HG02798 (cell line): Measurements from ENCODE around the gene SPSB2.
"Not testable (repeated sequence)": the region's sequence is repeated elsewhere in the genome, so short reads cannot be mapped to it uniquely, and the experiment has no call there.

ENCODE experiments used
- ATAC-seq: cut with Tn5 transposase; IDR thresholded peaks from one replicate; pipeline ENCODE4 v1.9.1; 2021; ENCODE audit warnings: mild to moderate bottlenecking; ENCODE audit not compliant: unreplicated experiment, poor library complexity

Gene SPSB2

DNA sequence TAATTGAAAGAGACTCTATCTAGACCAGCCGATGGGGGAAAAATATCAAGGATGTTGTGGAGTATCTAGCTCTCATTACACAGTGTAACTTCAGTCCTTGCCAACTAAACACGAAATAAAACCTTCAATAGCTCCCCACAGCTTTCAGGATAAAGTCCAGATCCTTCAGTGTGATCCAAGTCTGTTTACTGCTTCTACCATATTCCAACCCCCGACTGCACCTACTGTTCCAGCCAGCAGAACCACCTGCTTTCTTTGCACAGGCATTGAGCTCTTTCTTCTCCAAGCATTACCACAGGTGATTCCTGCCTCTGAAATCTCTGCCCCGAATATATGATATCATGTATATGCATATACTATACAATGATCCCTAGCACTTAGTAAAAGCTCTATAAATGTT is 29.3 kb upstream of the SPSB2 start:
- no peak for ATAC-seq

DNA sequence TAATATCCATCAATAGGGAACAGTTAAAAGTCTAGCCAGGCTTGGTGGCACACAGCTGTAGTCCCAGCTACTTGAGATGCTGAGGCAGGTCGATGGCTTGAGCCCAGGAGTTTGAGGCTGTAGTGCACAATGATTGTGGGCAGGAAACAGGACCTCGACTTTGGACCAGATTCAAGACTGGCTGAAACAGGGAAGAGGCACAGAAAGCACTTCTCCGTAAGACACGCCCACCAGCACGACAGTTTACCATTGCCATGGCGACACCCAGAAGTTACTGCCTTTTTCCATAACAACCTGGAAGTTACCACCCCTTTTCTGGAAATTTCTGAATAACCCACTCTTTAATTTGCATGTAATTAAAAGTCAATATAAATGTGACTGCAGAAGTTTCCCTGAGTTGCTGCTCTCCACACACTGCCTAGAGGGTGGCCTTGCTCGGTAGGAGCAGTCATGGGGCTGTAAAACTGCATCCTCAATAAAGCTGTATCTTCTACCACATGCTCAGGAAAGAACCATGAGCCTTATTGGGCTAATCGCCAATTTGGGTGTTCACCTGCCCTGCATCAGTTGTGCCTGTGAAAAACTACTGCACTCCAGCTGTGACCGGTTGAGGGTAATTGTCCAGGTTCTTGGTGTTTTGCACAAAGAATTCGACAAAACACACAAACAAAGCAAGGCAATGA is 26.9 kb upstream of the SPSB2 start:
- no peak for ATAC-seq

DNA sequence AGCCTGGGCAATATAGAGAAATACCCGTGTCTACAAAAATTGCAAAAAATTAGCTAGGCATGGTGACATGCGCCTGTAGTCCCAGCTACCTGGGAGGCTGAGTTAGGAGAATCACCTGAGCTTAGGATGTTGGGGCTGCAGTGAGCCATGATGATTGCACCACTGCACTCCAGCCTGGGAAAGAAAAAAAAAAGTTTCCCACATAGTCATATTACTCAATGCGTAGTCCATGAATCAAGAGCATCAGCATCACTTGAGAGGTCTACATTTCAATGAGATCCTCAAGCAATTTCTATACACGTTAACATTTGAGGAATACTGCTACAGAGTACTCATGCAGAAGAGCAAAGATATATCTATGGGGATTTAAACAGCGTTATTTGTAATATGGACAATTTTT is 26.3 kb upstream of the SPSB2 start:
- ATAC-seq, result no peak

DNA sequence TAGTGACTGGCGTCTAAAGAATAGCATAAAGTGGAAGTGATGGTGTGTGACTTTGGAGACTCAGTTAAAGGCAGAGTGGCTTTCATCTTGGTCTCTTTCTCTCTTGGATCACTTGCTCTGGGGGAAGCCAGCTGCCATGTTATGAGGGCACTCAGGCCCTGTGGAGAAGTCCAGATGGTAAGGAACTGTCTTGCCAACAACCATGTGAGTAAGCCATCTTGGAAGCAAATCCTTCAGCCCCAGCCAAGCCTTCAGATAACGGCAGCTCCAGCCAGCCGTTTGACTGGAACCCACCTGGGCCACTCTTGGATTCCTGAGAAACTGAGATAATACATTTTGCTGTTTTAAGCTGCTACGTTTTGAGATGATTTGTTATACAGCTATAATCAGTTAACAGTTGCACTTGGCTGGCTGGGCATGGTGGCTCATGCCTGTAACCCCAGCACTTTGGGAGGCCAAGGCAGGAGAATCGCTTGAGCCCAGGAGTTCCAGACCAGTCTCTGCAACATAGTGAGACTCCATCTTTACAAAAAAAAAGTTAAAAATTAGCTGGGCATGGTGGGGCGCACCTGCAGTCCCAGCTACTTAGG is 23.8 kb upstream of the SPSB2 start:
- ATAC-seq, result no peak

DNA sequence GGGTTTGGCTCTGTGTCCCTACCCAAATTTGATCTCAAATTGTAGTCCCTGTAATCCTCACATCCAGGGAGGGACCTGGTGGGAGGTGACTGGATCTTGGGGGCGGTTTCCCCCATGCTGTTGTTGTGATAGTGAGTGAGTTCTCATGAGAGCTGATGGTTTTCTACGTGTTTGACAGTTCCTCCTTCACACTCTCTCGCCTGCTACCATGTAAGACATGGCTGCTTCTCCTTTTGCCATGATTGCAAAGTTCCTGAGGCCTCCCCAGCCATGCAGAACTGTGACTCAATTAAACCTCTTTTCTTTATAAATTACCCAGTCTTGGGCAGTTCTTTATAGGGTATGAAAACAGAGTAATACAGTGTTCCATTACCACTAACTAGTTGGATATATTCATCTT is 21.2 kb upstream of the SPSB2 start:
- no peak for ATAC-seq

DNA sequence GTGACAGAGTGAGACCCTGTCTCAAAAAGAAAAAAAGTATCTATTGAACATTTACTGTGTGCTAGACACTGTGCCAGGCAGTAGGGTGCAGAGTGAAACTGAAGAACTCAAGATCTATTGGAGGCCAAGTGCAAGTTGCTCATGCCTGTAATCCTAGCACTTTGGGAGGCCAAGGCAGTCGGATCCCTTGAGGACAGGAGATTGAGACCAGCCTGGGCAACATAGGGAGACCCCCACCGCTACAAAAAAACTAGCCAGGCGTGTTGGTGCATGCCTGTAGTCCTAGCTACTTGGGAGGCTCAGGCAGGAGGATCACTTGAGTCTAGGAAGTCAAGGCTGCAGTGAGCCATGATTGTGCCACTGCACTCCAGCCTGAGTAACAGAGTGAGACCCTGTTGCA is 19.6 kb upstream of the SPSB2 start:
- not testable (repeated sequence) for ATAC-seq

DNA sequence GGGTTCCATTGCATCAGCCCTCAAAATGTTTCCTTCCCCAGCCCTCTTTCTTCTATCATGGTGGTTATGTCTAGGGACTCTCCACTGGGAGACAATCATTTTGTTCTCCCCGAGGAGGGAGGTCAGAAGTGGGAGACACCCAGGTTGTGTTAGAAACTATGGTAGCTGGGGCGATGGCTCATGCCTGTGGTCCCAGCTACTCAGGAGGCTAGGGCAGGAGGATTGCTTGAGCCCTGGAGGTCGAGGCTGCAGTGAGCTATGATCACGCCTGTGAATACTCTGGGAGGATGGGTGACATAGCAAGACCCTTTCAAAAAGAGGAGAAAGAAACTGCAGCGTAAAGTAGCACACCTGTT is 18.5 kb upstream of the SPSB2 start:
- ATAC-seq, result no peak

DNA sequence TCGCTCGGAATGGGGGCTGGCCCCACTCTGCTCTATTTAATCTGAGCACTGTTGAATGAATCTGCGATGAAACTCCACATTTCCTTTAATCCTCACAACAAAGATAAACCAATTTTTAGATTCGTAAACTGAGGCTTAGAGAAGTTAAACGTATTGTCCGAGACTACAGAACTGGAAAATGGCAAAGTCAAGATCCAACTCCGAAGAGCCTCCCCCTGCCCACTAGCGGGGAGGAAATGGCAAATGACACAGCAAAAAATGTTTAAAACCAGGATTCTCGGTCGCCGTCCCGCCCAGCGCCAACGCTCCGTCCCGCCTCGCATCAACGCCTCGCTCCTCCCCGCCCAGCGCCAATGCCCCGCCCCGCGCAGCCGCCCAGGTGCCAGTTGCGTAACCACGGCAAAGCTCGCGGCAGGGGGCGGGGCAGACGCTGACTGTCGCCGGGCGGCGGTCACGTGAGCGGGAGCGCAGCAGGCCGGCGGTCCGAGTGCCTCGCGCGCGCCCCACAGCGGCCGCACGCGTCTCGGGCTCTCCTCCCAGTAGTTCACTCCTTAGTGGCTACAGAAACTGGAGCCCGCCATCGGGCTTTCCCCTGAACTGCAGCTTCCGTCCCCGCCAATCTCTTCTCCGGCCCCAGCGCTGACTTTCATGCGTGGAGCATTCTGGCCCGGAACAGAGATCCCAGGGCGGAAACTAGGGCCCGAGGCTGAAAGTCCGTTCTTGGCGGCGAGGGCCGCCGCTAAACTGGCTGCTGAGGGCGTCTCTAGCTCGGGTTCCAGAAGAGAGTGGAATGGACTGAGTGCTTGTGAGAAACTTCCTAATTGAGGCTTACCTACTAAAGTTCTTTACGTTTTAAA is 17.9 kb upstream of the SPSB2 start:
- peak; percentile 95 for ATAC-seq

DNA sequence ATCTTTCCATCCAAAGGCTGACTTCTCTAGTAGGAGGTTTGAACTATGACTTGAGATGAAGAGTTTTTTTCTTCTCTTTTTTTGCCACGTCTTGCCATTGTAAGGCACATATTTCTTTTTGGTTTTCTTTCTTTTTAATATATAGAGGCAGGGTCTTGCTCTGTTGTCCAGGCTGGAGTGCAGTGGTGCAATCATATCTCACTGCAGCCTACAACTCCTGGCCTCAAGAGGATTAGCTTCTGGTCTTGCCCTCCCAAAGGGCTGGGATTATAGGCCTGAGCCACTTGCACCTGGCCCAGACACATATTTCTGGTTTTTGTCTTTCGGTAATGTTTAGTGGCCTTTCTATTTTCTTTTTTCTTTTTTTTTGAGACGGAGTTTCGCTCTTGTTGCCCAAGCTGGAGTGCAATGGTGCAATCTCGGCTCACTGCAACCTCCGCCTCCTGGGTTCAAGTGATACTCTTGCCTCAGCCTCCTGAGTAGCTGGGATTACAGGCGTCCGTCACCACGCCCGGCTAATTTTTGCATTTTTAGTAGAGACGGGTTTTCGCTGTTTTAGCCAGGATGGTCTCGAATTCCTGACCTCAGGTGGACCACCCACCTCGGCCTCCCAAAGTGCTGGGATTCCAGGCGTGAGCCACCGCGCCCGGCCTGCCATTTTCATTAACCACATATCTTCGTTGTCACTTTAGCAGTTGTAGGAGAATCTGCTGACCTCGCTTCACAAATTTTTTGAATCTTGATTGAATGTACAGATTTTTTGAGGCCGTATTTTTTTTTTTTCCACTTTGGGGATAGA is 16.9 kb upstream of the SPSB2 start:
- ATAC-seq, result not testable (repeated sequence)

DNA sequence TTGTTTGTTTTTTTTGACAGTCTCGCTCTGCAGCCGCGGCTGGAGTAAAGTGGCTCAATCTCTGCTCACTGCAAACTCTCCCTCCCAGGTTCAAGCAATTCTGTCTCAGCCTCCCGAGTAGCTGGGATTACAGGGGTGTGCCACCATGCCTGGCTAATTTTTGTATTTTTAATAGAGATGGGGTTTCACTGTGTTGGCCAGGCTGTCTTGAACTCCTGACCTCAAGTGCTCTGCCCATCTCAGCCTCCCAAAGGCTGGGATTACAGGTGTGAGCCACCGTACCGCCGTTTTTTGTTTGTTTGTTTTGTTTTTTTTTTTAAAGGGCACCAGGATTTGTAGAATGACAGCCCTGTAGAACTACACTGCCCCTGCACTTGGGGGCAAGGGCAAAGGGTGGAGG is 15.7 kb upstream of the SPSB2 start:
- not testable (repeated sequence) for ATAC-seq

DNA sequence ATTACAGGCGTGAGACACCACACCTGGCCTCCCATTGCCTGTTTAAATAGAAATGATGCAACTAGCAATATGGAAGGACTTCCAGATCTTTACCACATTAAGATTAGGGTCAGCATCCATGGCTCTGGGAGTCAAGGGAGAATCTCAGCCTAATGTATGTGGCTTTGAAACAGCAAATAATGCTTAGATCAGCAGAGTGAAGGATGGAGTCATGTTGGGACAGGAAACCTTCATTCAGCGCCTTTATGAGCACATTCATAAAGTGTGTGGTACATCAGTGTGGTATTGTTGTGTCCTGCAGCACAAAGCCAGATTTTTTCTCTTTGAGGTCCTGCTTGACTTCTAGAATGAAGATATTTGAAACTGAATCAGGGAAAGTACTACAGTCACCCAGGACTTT is 15.3 kb upstream of the SPSB2 start:
- no peak for ATAC-seq

DNA sequence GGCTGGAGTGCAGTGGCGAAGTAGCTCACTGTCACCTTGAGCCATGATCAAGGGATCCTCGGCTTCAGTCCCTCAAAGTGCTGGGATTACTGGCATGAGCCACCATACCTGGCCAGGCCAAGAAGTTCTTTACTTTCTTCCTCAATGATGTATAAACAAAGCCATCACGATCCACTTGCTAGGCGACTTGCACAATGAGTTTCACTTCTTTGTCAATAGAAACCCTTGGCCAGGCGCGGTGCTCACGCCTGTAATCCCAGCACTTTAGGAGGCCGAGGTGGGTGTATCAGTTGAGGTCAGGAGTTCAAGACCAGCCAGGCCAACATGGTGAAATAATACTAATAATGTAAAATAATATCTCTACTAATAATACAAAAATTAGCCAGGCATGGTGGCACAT is 14.4 kb upstream of the SPSB2 start:
- ATAC-seq, result no peak

DNA sequence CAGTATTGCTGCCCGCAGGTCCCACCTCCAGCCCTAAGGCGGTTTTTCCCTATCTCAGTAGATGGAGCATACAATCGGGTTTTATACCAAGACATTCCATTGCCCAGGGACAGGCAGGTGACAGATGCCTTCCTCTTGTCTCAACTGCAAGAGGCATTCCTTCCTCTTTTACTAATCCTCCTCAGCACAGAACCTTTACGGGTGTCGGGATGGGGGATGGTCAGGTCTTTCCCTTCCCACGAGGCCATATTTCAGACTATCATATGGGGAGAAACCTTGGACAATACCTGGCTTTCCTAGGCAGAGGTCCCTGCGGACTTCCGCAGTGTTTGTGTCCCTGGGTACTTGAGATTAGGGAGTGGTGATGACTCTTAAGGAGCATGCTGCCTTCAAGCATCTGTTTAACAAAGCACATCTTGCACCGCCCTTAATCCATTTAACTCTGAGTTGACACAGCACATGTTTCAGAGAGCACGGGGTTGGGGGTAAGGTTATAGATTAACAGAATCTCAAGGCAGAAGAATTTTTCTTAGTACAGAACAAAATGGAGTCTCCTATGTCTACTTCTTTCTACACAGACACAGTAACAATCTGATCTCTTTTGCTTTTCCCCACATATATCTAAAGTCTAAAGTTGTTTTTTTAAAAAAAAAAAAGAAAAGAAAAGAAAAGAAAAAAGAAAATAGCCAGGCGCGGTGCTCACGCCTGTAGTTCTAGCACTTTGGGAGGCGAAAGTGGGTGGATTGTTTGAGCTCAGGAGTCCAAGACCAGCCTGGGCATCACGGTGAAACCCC is 13.3 kb upstream of the SPSB2 start:
- not testable (repeated sequence) for ATAC-seq

DNA sequence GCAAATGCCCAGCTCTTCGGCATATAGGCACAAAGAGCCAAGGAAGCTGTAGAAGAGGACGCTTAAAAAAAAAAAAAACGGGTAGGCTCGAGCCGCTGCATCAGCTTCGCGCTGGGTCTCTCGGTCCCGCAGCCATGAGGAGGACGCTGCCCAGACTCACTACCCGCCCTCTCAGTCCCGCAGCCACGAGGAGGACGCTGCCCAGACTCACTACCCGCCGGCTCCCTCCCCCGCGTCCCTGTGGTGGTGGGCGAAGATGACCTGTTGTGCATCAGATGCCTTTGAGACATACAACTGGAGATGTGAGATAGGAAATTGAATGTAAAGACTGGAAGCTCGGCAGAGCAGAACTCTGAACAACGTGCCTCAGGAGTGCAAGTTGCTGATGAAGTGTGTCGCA is 11.4 kb upstream of the SPSB2 start:
- ATAC-seq, result no peak

DNA sequence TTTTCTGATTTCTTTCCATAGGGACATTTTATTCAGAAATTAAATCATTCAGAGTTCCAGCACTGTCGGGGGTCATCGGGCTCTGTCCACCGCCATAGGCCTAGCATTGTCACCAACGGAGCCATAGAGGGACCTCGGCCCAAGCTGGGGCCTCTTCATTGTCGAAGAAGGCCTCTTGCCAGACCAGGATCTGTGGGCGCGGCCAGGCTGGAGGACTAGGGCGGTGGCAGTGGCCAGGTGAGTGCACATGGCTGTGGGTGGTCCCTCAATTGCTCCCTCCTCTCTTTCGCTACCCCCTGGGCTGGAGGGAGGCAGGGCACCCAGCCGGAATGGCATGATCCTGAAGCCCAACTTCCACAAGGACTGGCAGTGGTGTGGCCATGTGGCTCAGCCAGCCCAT is 10.6 kb upstream of the SPSB2 start:
- ATAC-seq, result no peak

DNA sequence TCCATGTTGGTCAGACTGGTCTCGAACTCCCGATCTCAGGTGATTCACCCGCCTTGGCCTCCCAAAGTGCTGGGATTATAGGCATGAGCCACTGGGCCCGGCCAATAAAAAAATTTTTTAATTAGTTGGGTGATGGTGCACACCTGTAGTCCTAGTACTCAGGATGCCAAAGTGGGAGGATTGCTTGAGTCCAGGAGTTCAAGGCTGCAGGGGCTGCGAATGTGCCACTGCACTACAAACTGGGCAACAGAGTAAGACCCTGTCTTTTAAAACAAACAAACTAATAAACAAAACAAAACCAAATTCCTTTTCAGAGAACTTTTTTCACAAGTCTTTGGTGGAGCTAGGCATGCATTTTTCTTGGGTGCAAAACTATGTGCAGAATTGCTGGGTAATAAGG is 10.1 kb upstream of the SPSB2 start:
- ATAC-seq, result no peak

DNA sequence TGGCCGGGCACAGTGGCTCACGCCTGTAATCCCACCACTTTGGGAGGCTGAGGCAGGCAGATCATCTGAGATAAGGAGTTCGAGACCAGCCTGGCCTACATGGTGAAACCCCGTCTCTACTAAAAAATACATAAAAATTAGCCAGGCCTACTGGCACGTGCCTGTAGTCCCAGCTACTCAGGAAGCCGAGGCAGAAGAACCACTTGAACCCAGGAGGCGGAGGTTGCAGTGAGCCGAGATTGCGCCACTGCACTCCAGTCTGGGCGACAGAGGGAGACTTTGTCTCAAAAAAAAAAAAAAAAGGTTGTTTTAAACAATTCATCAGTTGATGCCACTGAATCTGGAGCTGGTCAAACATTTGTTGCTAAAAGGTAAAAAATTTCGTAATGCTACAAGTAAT is 6.7 kb upstream of the SPSB2 start:
- ATAC-seq, result not testable (repeated sequence)

DNA sequence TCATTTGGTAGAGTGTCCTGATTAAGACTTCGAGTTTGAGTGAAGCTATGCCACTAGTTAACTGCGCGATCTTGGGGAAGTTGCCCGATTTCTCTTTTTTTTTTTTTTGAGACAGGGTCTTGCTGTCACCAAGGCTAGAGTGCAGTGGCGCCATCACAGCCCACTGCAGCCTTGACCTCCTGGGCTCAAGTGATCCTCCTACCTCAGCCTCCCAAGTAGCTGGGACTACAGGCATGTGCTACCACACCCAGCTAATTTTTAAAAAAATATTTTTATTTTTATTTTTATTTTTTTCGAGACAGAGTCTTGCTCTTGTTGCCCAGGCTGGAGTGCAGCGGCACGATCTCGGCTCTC is 889 bp upstream of the SPSB2 start:
- not testable (repeated sequence) for ATAC-seq

DNA sequence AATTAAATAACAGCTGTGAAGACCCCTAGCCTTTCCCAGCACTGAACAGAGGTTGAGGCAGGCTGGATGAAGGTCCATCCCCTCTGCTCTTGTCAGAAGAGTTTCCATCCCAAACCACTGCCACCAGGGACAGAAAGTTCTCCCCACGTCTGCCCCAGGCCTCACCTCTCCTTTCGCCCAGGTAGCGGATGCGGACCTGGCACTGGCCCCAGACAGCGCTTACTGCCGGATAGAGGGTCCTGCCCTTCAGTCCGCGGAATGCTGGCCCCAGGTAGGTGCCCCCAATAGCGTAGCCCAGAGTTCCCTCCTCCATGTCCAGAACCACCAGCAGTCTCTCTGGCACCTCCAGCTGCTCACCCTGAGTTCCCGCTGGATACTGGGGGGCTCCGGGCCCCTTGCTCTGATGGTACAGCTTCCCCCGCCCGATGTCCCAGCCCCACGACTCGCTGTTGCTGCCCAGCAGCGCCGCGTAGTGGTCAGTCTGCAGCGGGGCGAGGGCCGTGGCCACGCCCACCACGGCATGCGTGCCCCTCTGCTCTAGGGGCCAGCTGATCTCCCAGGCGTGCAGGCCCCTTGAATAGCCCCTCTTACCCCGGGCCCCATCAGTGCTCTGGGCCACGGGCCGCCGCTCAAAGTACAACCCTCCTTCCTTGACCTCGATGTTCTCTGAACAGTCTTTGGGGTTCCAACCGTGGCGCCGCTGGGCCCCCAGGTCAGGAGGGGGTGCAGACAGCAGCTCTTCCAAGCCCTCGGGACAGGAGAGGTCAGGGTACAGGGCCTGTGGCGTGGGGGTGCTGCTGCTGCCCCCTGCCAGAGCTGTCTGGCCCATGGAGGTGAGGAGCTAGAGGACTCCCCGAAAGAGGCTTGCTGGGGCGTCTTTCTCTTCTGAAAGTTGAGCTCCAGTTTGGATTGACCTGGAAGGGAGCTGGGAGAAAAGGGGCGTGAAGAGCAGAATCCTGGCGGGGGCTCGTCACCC is 742 bp downstream of the SPSB2 start:
- ATAC-seq, result peak; percentile 21
